ENCODE measurements around the gene ARHGDIG.

DNA sequence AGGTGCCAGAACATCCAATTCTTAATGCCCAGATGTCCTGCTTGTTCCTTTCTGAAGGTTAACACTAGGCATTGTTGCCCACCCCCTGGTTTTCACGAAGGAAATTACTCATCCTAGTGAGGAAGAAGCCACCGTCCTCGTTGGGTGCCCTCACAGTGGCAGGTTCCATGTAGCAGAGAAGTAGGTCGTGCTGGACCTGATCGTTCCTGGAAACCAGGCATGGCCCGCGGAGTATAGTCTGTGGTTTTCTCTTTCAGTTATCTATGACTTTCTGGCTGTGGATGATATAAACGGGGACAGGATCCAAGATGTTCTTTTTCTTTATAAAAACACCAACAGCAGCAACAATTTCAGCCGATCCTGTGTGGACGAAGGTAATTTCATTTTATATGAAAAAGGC, 21.2 kb upstream of the ARHGDIG start:
- TF ChIP-seq GATA3 (IDR thresholded peaks at IDR 0.05; ENCODE audit: low read depth, low read length), result no peak
- TF ChIP-seq GATA2 (IDR thresholded peaks at IDR 0.05; ENCODE audit: low read depth, low read length), result no peak

Measured in SH-SY5Y (cell line).